HG02759 (cell line): Measurements from ENCODE around the gene SLC40A1.
"Not testable (repeated sequence)": the region's sequence is repeated elsewhere in the genome, so short reads cannot be mapped to it uniquely, and the experiment has no call there.

Experiments used
- ATAC-seq: cut with Tn5 transposase; IDR thresholded peaks from one replicate; pipeline ENCODE4 v1.9.1; 2021; ENCODE audit warnings: mild to moderate bottlenecking, moderate library complexity; ENCODE audit not compliant: unreplicated experiment

SLC40A1 gene

GRCh38 chr2:189580658-189581353 lies at the start of gene SLC40A1:
Gene SLC40A1, minus strand, starts transcription at chr2:189580786. Its CDS starts 326 bp downstream, at chr2:189580460.
- ATAC-seq = peak; percentile 80

GRCh38 chr2:189629531-189630453 lies 49.2 kb upstream of the SLC40A1 start:
- no peak for ATAC-seq

GRCh38 chr2:189628817-189629530 lies 48.4 kb upstream of the SLC40A1 start:
- ATAC-seq = no peak

- ATAC-seq = no peak
Measured at GRCh38 chr2:189627789-189628188, 47.2 kb upstream of the SLC40A1 start.

GRCh38 chr2:189625636-189626035 lies 45.0 kb upstream of the SLC40A1 start:
- ATAC-seq = no peak

- no peak for ATAC-seq
Measured at GRCh38 chr2:189624648-189625355, 44.2 kb upstream of the SLC40A1 start.

GRCh38 chr2:189623049-189623448 lies 42.5 kb upstream of the SLC40A1 start:
- no peak for ATAC-seq

- ATAC-seq = no peak
Measured at GRCh38 chr2:189621781-189622180, 41.2 kb upstream of the SLC40A1 start.

GRCh38 chr2:189618197-189618596 lies 37.6 kb upstream of the SLC40A1 start:
- no peak for ATAC-seq

- ATAC-seq = no peak
Measured at GRCh38 chr2:189614585-189614984, 34.0 kb upstream of the SLC40A1 start.

GRCh38 chr2:189613650-189614420 lies 33.2 kb upstream of the SLC40A1 start:
- ATAC-seq = no peak

GRCh38 chr2:189613077-189613636 lies 32.6 kb upstream of the SLC40A1 start:
- ATAC-seq = no peak

GRCh38 chr2:189610700-189611099 lies 30.1 kb upstream of the SLC40A1 start:
- no peak for ATAC-seq

GRCh38 chr2:189609853-189610252 lies 29.3 kb upstream of the SLC40A1 start:
- ATAC-seq = no peak

GRCh38 chr2:189609423-189609816 lies 28.8 kb upstream of the SLC40A1 start:
- no peak for ATAC-seq

GRCh38 chr2:189608795-189609422 lies 28.3 kb upstream of the SLC40A1 start:
- no peak for ATAC-seq

- ATAC-seq = no peak
Measured at GRCh38 chr2:189608170-189608569, 27.6 kb upstream of the SLC40A1 start.

GRCh38 chr2:189602233-189602632 lies 21.6 kb upstream of the SLC40A1 start:
- no peak for ATAC-seq

- ATAC-seq = not testable (repeated sequence)
Measured at GRCh38 chr2:189601652-189602051, 21.1 kb upstream of the SLC40A1 start.
